HS-5 (cell line): ENCODE measurements around the gene INAVA.
"Not testable (repeated sequence)": the region's sequence is repeated elsewhere in the genome, so short reads cannot be mapped to it uniquely, and the experiment has no call there.

Source experiments
- DNase-seq: peaks from one replicate; pipeline ENCODE4 v3.0.0-alpha.2; 2012; ENCODE audit warnings: low read depth

The INAVA gene

GRCh38 chr1:200899954-200900867 is 5.5 kb downstream of the INAVA start:
- DNase-seq: no peak

GRCh38 chr1:200900877-200901276 is 6.2 kb downstream of the INAVA start:
- no peak for DNase-seq

- no peak for DNase-seq
Observed at GRCh38 chr1:200901350-200901749, 6.7 kb downstream of the INAVA start.

- no peak for DNase-seq
Observed at GRCh38 chr1:200901796-200902444, 7.2 kb downstream of the INAVA start.

GRCh38 chr1:200903793-200904192 is 9.1 kb downstream of the INAVA start:
- no peak for DNase-seq

GRCh38 chr1:200904772-200905171 is 10.1 kb downstream of the INAVA start:
- DNase-seq: no peak

GRCh38 chr1:200905411-200906052 is 10.8 kb downstream of the INAVA start:
- DNase-seq: no peak

- DNase-seq: no peak
Observed at GRCh38 chr1:200906491-200906890, 11.8 kb downstream of the INAVA start.

GRCh38 chr1:200907611-200908097 is 13.0 kb downstream of the INAVA start:
- DNase-seq: no peak

- DNase-seq: no peak
Observed at GRCh38 chr1:200908191-200908868, 13.6 kb downstream of the INAVA start.

GRCh38 chr1:200909071-200909470 is 14.4 kb downstream of the INAVA start:
- DNase-seq: no peak

- DNase-seq: no peak
Observed at GRCh38 chr1:200909757-200910239, 15.1 kb downstream of the INAVA start.

GRCh38 chr1:200911361-200911760 is 16.7 kb downstream of the INAVA start:
- DNase-seq: no peak

- not testable (repeated sequence) for DNase-seq
Observed at GRCh38 chr1:200911936-200912335, 17.2 kb downstream of the INAVA start.

- no peak for DNase-seq
Observed at GRCh38 chr1:200912737-200913407, 18.2 kb downstream of the INAVA start.

GRCh38 chr1:200916152-200916551 is 21.5 kb downstream of the INAVA start:
- no peak for DNase-seq

- no peak for DNase-seq
Observed at GRCh38 chr1:200916681-200917080, 22.0 kb downstream of the INAVA start.

- DNase-seq: no peak
Observed at GRCh38 chr1:200917291-200917817, 22.7 kb downstream of the INAVA start.

GRCh38 chr1:200918006-200918405 is 23.3 kb downstream of the INAVA start:
- no peak for DNase-seq

- DNase-seq: no peak
Observed at GRCh38 chr1:200919386-200919785, 24.7 kb downstream of the INAVA start.

GRCh38 chr1:200921571-200922110 is 26.9 kb downstream of the INAVA start:
- DNase-seq: no peak
